Measurements from ENCODE around the gene TNK2. TPM values are rescaled to one million over a fixed set of nuclear protein-coding genes. Genes with fewer than 3 reads are reported as not detected.

TNK2 gene
- total and polyA plus RNA-seq, 2 experiments from 2014 or later: 26.1 to 95.3 TPM

DNA sequence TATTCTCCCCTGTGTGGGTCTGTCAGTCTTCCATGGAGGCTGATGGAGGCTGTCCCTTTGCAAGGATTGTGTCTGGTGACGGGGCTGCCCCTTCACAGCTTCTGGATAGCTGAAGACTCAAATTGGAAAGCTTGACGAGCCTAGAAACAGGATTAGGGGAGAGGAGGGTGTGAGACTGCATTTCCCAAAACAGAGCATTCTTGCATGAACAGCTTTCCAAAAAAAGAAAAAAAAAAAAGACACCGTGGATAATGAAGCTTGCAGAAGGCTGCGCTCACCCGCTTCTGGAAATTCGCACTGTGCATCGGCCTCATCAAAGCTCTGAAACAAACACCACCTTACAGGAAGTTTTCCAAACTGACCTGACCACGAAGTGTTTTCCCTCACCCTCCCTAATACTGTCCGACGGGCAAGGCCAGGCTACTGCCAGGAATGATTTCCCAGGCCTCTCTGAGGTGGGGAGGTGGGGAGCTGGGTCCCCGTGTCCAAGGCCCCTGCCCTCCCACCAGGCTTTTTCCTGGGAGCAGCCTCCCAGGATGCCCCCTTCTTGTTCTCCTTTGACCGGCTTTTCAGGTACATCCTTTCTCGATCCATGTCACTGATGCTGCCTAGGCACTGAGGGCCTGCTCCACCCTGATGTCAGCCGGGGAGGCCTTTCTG lies 71.7 kb downstream of the TNK2 start:
- H3K36me3 ChIP-seq: no peaks in the 10 kb centered on the region
- TF ChIP-seq, protein P1, sequence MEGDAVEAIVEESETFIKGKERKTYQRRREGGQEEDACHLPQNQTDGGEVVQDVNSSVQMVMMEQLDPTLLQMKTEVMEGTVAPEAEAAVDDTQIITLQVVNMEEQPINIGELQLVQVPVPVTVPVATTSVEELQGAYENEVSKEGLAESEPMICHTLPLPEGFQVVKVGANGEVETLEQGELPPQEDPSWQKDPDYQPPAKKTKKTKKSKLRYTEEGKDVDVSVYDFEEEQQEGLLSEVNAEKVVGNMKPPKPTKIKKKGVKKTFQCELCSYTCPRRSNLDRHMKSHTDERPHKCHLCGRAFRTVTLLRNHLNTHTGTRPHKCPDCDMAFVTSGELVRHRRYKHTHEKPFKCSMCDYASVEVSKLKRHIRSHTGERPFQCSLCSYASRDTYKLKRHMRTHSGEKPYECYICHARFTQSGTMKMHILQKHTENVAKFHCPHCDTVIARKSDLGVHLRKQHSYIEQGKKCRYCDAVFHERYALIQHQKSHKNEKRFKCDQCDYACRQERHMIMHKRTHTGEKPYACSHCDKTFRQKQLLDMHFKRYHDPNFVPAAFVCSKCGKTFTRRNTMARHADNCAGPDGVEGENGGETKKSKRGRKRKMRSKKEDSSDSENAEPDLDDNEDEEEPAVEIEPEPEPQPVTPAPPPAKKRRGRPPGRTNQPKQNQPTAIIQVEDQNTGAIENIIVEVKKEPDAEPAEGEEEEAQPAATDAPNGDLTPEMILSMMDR (IDR thresholded peaks at IDR 0.05; ENCODE audit: low read depth, low read length): no peak
- no peak for DNase-seq (ENCODE audit: low read depth in 1 of 2, low spot score in 1 of 2)
- no peak overlapping the region for H3K27ac ChIP-seq
- H3K27me3 ChIP-seq: no peaks in the 10 kb centered on the region
- H3K4me3 ChIP-seq: no peak overlapping the region
- H3K4me1 ChIP-seq (ENCODE audit: low read depth): no peaks in the 10 kb centered on the region
- no peaks in the 10 kb centered on the region for H3K9me3 ChIP-seq (ENCODE audit: low read depth)

DNA sequence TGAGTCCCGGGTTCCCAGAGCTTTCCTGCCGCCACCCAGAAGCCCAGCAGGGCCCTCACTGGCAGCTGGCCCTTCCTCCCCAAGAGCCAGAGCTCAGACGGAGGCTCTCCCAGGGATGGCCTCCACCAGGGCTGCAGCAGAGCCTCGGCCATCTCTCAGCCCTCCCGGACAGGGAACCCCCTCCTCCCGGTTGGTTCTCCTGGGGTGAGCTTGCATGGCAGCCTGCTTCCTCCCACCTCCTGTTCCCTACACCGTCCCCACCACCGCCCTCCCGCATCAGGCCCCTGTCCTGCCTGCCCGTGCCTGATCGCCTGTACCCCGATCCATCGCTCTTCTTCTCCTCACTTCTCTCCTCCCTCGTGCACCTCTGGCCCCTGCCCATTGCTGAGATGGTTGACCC lies 72.6 kb downstream of the TNK2 start:
- no peaks in the 10 kb centered on the region for H3K4me1 ChIP-seq (ENCODE audit: low read depth)
- no peaks in the 10 kb centered on the region for H3K36me3 ChIP-seq
- H3K27me3 ChIP-seq: no peaks in the 10 kb centered on the region
- no peaks in the 10 kb centered on the region for H3K9me3 ChIP-seq (ENCODE audit: low read depth)
- DNase-seq (ENCODE audit: low read depth in 1 of 2, low spot score in 1 of 2): no peak
- H3K27ac ChIP-seq: no peak overlapping the region
- H3K4me3 ChIP-seq: no peak overlapping the region
- TF ChIP-seq, protein P1 (IDR thresholded peaks at IDR 0.05; ENCODE audit: low read depth, low read length): no peak

DNA sequence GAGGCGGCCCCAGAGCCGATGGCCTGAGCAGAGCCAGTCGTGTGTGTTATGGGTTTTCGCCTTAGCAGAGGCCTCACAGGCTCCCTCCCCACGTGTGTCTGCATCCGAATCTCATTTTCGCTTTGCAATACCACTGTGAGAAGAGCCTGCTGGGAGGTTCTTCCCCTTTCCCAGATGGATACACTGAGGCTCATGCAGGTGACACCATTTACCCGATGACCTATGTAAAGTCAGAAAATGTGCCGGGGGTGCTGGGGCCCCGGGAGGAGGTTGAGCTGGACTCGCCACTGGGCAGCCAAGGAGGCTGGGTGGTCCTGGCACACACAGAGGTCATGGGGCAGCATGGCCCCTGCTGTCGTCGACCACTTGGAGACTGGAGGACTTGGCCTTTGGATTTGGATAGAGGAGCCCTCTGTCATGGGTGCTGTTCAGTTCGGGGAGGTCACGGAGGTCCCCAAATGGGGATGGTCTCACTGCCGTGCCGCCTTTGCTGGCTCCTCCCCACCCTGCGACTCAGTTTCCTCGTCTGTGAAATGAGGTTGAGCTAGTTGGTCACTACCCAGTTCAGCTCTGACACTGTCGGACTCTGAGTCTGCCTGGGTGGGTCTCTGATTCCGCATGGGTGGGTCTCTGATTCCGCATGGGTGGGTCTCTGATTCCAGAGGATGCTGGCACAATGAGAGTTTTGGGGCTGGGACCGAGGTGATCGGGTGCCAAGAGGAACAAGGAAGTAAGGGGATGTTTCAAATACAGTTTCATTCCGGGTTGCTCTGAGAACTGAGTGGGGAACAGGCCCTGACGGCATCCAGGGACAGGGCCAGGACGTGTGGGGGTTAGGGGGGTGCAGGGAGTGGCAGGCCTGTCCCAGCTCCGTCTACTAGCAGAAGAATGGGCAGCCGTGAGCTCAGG lies 73.4 kb downstream of the TNK2 start:
- Histone ChIP-seq H3K27me3 (no peaks in the 10 kb centered on the region), H3K4me1 (ENCODE audit: low read depth) (no peaks in the 10 kb centered on the region), H3K27ac (no peak overlapping the region), H3K36me3 (no peaks in the 10 kb centered on the region), H3K4me3 (no peak overlapping the region), H3K9me3 (ENCODE audit: low read depth) (no peaks in the 10 kb centered on the region)
- no peak for DNase-seq (ENCODE audit: low read depth in 1 of 2, low spot score in 1 of 2)
- TF ChIP-seq, protein P1 (IDR thresholded peaks at IDR 0.05; ENCODE audit: low read depth, low read length): no peak

DNA sequence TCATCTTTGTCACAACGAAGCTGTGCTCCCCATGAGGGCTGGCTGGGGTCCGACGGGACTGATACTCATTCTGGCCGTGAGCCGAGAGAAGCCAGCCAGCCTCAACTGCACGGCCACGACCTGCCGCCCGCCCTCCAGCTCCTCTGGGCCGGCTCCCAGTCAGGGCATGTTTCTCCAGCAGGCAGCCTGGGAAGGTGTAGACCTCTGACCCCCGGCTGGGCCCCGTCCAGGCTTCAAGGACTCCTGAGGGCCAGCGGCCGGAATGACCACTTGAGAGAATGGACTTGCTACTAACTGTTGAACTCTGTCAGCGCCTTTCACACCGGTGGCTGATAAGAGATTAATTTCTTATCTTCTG lies 78.5 kb downstream of the TNK2 start:
- Histone ChIP-seq H3K27me3 (no peaks in the 10 kb centered on the region), H3K9me3 (ENCODE audit: low read depth) (no peaks in the 10 kb centered on the region), H3K27ac (no peak overlapping the region), H3K4me1 (ENCODE audit: low read depth) (no peaks in the 10 kb centered on the region), H3K4me3 (no peak overlapping the region), H3K36me3 (no peaks in the 10 kb centered on the region)
- DNase-seq (ENCODE audit: low read depth in 1 of 2, low spot score in 1 of 2): no peak
- TF ChIP-seq, protein P1 (IDR thresholded peaks at IDR 0.05; ENCODE audit: low read depth, low read length): no peak

DNA sequence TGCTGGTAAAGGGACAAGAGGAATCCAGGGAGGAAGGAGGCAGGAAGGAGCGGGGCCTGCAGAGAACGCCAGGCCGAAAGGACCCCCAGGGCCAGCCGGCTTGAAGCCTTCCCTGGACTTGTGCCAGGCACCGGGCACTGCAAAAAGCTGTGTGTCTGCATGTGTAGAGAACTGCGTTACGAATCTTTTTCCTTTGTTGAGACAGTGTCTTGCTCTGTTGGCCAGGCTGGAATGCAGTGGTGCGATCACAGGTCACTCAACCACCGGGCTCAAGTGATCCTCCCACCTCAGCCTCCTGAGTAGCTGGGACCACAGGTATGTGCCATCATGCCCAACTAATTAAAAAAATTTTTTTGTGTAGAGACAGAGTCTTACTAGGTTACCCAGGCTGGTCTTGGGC lies 79.6 kb downstream of the TNK2 start:
- H3K4me3 ChIP-seq: no peak overlapping the region
- H3K9me3 ChIP-seq (ENCODE audit: low read depth): no peaks in the 10 kb centered on the region
- H3K27me3 ChIP-seq: no peaks in the 10 kb centered on the region
- no peaks in the 10 kb centered on the region for H3K4me1 ChIP-seq (ENCODE audit: low read depth)
- no peak overlapping the region for H3K27ac ChIP-seq
- no peak for DNase-seq (ENCODE audit: low read depth in 1 of 2, low spot score in 1 of 2)
- TF ChIP-seq, protein P1 (IDR thresholded peaks at IDR 0.05; ENCODE audit: low read depth, low read length): no peak
- no peaks in the 10 kb centered on the region for H3K36me3 ChIP-seq
